WERI-Rb-1 (cell line): ENCODE results near the gene NNT.
"Not testable (repeated sequence)": the region's sequence is repeated elsewhere in the genome, so short reads cannot be mapped to it uniquely, and the experiment has no call there.

Experiments used
- DNase-seq: peaks from one replicate; pipeline ENCODE4 v3.0.0-alpha.2; 2020
- H3K27ac ChIP-seq: fragments of 250-450 bp; sonication (Bioruptor Pico); 2 replicates; pipeline ENCODE4 v1.5.1; 2020; ENCODE audit warnings: mild to moderate bottlenecking, moderate library complexity
- H3K27me3 ChIP-seq: fragments of 250-450 bp; sonication (Bioruptor Pico); 2 replicates; pipeline ENCODE4 v1.5.1; 2021; ENCODE audit warnings: mild to moderate bottlenecking, low read depth, moderate library complexity; ENCODE audit not compliant: insufficient read depth, severe bottlenecking
- H3K36me3 ChIP-seq: fragments of 250-450 bp; sonication (Bioruptor Pico); 2 replicates; pipeline ENCODE4 v1.5.1; 2020; ENCODE audit warnings: mild to moderate bottlenecking, moderate library complexity
- H3K4me3 ChIP-seq: 2 replicates; pipeline ENCODE4 v1.5.1; 2011; ENCODE audit warnings: low read depth, mild to moderate bottlenecking, control low read depth, low read length
- H3K9me3 ChIP-seq: fragments of 250-450 bp; sonication (Bioruptor Pico); 2 replicates; pipeline ENCODE4 v1.5.1; 2021; ENCODE audit warnings: mild to moderate bottlenecking, moderate library complexity; ENCODE audit not compliant: severe bottlenecking
- CTCF ChIP-seq: IDR thresholded peaks from 2 replicates; pipeline ENCODE4 v1.5.1; 2011; ENCODE audit warnings: low read depth, mild to moderate bottlenecking, control low read depth, inconsistent platforms, low read length

Gene NNT

GRCh38 chr5:43664501-43665040, 61.6 kb downstream of the NNT start:
- no peak overlapping the region for H3K4me3 ChIP-seq
- no peaks in the 10 kb centered on the region for H3K9me3 ChIP-seq
- DNase-seq, result no peak
- peaks cover 16% of the 10 kb centered on the region for H3K36me3 ChIP-seq
- no peak for TF ChIP-seq CTCF
- no peaks in the 10 kb centered on the region for H3K27me3 ChIP-seq
- no peak overlapping the region for H3K27ac ChIP-seq

- H3K27ac ChIP-seq, H3K36me3 ChIP-seq, H3K9me3 ChIP-seq, H3K27me3 ChIP-seq, H3K4me3 ChIP-seq, DNase-seq: not testable (repeated sequence)
Measured at GRCh38 chr5:43665749-43666148, 62.8 kb downstream of the NNT start.

GRCh38 chr5:43666728-43667127, 63.7 kb downstream of the NNT start:
- not testable (repeated sequence) for H3K9me3 ChIP-seq, H3K36me3 ChIP-seq, H3K27me3 ChIP-seq, H3K4me3 ChIP-seq, H3K27ac ChIP-seq, DNase-seq

GRCh38 chr5:43667379-43667778, 64.4 kb downstream of the NNT start:
- H3K27me3 ChIP-seq, H3K4me3 ChIP-seq, H3K36me3 ChIP-seq, DNase-seq, H3K9me3 ChIP-seq, H3K27ac ChIP-seq: not testable (repeated sequence)

GRCh38 chr5:43674536-43674935, 71.6 kb downstream of the NNT start:
- Histone ChIP-seq H3K36me3 (peaks cover 14% of the 10 kb centered on the region), H3K9me3 (no peaks in the 10 kb centered on the region), H3K4me3 (no peak overlapping the region), H3K27me3 (no peaks in the 10 kb centered on the region), H3K27ac (no peak overlapping the region)
- TF ChIP-seq CTCF, result no peak
- no peak for DNase-seq

- H3K27me3 ChIP-seq, result no peaks in the 10 kb centered on the region
- no peak for TF ChIP-seq CTCF
- H3K27ac ChIP-seq, result no peak overlapping the region
- peaks cover 14% of the 10 kb centered on the region for H3K36me3 ChIP-seq
- no peak overlapping the region for H3K4me3 ChIP-seq
- no peaks in the 10 kb centered on the region for H3K9me3 ChIP-seq
- no peak for DNase-seq
Measured at GRCh38 chr5:43675357-43675756, 72.4 kb downstream of the NNT start.

GRCh38 chr5:43676083-43676840, 73.3 kb downstream of the NNT start:
- peaks cover 14% of the 10 kb centered on the region for H3K36me3 ChIP-seq
- H3K27ac ChIP-seq, result no peak overlapping the region
- no peaks in the 10 kb centered on the region for H3K9me3 ChIP-seq
- no peak for TF ChIP-seq CTCF
- DNase-seq, result no peak
- H3K4me3 ChIP-seq, result no peak overlapping the region
- no peaks in the 10 kb centered on the region for H3K27me3 ChIP-seq
